ENCODE results near the gene NR2C2.

- TF ChIP-seq MXI1 (IDR thresholded peaks at IDR 0.05; ENCODE audit: borderline replicate concordance, low read depth, low read length) (no peak), MED8 (CRISPR knock-in tag; IDR thresholded peaks at IDR 0.05; ENCODE audit: insufficient replicate concordance) (no peak), PCBP2 (optimal IDR thresholded peaks at IDR 0.05; ENCODE audit: low read depth, low read length, poor library complexity, severe bottlenecking) (no peak), SRSF9 (IDR thresholded peaks at IDR 0.05; ENCODE audit: borderline replicate concordance, insufficient read depth, low read depth, low read length, poor library complexity, severe bottlenecking) (no peak), STAG1 (CRISPR knock-in tag; IDR thresholded peaks at IDR 0.05) (peak; percentile 48)
- TF ChIP-seq, protein P1, sequence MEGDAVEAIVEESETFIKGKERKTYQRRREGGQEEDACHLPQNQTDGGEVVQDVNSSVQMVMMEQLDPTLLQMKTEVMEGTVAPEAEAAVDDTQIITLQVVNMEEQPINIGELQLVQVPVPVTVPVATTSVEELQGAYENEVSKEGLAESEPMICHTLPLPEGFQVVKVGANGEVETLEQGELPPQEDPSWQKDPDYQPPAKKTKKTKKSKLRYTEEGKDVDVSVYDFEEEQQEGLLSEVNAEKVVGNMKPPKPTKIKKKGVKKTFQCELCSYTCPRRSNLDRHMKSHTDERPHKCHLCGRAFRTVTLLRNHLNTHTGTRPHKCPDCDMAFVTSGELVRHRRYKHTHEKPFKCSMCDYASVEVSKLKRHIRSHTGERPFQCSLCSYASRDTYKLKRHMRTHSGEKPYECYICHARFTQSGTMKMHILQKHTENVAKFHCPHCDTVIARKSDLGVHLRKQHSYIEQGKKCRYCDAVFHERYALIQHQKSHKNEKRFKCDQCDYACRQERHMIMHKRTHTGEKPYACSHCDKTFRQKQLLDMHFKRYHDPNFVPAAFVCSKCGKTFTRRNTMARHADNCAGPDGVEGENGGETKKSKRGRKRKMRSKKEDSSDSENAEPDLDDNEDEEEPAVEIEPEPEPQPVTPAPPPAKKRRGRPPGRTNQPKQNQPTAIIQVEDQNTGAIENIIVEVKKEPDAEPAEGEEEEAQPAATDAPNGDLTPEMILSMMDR (CRISPR knock-in tag; IDR thresholded peaks at IDR 0.05): peak; percentile 75
These were observed 104.1 kb downstream of the NR2C2 start for GRCh38 chr3:15051531-15051930.
